ENCODE data around the gene RPL32.

Gene RPL32

DNA sequence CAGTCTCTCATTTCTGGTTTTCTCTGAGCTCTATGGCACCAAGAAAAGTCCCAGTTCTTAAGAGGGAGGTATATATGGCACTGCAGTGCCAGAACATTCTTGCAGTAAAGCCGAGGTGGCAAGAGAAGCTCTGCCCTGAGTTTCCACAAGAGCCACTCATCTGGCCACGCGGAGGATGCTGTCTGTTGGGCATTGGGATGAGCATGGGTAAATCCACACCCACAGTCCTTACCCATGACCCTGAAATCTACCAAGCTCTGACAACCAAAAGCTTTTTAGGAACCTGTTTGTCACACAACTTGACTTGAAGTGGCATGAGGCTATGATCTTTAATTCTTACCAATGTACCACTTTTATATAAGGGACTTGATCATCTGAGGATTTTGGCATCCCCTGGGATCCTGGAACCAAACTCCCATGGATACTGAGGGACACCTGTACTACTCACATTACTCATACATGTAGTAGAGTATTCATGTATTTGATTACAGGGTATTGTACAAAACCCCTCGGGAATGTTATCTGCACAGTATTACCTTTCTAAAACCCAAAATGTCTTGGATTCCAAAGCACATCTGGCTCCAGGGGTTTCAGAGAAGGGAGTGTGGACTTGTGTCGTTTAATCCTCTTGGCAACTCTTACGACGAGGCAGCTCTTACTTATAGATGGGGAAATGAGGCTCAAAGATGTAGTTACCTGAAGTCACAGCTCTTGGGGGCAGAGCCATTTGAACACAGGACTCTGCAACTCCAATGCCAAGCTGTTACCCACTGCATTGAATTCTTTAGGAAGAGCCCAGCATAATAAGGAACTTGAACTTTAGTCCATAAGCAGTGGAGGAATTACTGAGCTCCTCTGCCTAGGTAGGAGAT lies 8.8 kb downstream of the RPL32 start:
- no peak for DNase-seq

DNA sequence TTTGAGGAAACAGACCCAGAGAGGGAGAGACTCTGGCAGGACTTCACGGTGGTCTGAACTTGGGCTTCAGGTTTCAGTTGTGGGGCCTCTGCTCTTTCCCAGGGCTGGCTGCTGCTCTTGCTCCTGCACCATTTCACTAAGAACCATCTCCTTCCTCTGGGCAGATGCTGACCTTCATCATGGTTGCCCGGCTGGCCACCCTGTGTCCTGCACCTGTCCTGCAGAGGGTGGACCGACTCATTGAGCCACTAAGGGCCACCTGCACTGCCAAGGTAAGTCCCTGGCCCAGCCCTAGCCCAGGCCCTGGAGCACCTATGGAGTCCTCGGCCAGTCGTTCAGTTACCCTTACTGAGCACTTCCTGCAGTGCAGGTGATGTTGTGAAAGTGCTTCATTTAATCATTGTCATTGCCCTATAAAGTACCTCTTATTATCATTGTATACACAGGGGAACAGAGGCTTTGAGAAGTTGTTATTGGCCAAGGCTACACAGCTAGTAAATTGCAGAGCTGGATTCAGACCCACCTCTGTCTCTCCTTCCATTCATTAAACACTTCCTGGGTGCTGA lies 10.0 kb downstream of the RPL32 start:
- DNase-seq: peak; percentile 66

DNA sequence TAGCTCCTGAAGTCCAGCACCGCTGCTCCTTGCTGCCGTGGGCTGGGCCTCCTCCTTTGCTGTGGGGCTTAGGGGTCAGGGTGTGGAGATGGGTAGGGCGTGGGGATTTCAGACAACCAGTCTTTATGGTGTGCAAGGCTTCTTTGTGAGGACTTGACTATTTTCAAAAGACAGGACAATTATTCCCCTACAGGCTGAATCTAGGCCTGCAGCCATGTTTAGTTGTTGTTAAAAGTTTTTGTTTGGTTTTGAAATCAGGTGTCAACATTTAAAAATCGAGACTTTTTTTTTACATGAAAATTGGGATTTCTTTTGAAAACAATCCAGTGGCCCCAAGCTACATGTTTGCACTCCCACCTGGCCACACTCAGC lies 10.6 kb downstream of the RPL32 start:
- DNase-seq: no peak

DNA sequence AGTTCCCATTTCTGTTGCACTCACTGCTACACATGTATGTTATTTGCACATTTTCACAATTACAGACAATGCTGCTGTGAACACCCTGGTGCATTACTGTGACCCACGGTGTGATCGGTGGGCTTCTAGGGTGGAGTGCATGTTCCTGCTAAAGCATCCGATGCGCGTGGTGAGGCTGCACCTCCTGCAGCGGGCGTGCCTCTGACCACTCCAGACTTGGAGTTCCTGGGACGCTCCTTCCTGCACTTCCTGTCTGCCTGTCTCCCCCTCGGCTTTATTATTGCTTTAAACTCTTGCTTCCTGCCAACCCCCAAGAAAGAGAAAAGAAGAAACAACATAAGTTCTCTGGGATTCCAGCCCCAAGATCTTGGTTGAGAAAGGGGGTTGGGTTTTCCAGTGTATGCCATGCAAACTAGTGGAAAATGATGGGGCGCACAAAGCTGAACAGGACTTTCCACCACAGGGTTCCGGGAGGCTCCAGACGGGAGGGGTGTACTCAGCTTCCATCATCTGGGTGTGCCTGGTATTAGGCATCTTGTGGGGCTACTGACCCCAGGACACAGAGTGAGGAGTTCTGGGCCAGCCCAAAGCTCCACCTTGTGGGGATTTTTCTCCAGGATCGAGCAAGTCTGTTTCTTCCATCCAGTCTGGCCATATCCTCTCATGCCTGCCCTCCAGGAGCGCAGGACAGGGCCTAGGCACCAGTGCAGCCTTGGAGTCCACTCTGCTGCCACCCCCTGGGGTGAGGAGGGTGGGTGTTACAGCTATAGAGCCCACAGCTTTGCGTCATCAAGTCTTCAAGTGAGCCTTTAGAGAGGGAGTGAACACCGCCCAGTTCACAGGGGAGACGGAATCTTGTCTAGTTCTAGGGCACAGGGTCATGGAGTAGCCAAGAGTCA lies 11.2 kb downstream of the RPL32 start:
- DNase-seq: no peak

DNA sequence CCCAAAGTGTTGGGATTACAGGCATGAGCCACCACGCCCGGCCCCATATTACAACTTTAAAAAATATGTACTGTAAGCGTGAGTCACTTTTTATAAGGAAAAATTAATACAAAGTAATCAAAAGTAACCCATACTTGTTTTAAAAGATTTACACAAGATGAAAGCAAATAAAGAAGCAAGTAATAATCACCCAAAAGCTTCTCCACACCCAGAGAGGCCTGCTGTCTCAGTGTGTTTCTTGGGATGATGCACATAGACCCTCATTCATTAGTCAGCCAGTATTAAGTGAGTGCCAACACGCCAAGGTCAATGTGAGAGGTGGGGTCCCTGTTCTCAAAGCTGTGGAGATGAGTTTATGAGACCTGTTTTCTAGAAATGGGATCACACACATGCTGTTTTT lies 12.0 kb downstream of the RPL32 start:
- no peak for DNase-seq

DNA sequence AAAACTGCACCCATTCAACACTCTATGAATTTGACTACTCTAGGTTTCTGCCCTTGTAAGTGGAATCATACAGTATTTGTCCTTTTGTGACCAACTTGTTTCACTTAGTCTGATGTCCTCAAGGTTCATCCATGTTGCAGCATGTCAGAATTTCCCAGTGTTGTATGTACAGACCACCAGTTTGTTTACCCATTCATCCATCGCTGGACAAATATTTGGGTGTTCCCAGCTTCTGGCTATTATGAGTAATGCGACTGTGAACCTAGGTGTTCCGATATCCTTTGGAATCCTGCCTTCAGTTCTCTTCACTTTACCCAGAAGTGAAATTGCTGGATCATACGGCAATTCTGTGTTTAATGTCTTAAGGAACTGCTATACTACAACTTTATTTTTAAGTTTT lies 12.6 kb downstream of the RPL32 start:
- DNase-seq: no peak

DNA sequence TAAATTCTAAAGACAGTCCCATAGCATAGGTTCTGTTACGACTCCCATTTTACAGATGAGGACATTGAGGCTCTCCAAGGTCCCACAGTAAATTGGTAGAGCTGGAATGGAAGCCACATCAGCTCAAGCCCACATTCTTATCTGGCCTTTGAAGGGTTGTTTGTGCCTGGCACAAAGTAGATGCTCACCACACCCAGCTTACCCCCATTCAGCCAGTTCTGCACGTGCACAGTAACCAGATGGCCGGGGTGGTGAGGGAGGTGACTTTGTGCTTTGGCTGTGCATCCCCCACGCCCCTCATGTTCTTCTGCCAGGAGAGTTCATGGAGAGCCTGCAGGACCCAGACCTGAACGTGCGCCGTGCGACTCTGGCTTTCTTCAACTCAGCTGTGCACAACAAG lies 16.2 kb downstream of the RPL32 start:
- DNase-seq: no peak

DNA sequence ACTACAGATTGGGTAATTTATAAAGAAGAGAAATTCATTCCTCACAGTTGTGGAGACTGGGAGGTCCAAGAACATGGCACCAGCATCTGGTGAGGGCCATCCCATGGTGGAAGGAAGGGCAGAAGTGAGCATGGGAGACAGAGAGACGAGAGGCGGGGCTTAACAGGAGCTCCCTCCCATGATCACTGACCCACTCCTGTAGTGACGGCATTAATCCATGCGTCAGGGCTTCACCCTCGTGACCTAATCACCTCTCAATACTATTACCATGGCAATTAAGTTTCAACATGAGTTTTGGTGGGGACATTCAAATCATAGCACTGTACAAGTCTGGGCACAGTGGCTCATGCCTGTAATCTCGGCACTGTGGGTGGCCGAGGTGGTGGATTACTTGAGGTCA lies 17.1 kb downstream of the RPL32 start:
- DNase-seq: no peak

DNA sequence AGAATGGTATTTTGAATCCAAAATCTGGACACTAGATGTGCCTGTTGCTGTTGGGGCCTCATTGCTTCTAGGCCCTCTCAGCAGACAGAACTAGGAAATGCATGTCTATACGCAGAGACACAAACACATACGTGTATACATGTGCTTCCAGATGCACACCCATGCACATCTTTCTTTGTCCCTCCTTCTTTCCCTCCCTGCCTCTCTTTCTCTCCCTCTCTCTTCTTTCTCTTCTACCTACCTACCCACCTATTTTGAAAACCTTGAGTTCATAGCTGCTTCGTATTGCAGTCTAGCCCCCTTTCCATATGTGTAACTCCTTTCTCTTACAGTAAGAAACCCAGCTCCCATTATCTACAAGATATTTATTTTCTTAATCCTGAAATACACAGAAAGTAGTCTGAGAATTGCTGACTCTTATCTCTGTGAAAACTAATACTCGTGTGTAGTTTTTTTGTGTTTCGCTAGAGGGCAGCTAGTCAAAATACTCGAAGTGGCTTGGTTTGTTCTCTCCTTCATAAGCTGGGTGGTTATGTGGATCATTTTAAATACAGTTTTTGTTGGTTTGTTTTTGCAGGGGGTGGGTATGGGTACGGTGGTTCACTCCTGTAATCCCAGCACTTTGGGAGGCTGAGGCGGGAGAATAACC lies 18.5 kb downstream of the RPL32 start:
- no peak for DNase-seq

DNA sequence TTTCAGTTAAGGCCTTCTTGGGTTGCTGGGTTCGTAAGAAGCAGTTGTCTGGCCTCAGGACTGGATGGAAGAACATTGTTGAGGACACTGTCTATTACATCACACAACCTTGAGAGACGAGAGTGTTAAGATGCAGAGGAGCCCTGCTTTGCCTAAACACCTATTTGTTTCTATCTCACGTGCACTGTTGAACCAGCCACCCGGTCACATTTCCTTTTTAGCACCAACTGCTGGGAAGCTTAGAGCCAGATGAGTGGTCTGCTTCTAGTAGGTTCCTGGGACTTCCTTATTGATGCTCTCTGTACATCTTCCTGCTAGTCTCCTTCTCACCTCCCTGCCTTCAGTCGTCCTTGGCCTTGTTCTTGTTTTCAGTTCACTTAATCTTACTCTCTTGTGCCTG lies 22.6 kb downstream of the RPL32 start:
- no peak for DNase-seq

DNA sequence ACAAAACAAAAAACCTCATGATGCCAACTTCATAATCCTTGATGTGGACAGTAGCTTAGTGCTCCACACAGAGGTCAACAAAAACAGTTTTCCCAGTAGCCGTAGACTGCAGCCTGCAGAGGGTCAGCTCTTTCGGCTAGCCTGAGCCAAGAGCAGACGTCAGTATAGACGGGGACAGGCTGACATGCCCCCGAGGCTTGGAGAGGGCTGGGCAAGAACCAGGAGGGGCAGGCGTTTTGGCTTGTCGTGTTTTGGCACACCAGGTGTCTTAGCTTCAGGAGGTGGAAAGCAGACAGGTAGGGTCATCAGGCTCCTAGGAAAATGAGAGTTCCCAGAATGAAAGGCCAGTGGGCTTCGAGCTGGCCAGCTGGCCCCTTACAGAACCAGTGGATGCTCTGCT lies 23.1 kb downstream of the RPL32 start:
- no peak for DNase-seq

DNA sequence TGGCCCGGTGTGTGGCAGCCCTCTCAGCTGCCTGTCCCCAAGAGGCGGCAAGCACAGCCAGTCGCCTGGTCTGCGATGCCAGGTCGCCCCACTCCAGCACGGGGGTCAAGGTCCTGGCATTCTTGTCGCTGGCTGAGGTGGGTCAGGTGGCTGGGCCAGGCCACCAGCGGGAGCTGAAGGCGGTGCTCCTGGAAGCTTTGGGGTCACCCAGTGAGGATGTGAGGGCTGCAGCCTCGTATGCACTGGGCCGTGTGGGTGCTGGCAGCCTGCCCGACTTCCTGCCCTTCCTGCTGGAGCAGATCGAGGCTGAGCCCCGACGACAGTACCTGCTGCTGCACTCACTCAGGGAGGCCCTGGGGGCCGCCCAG lies 24.0 kb downstream of the RPL32 start:
- no peak for DNase-seq

DNA sequence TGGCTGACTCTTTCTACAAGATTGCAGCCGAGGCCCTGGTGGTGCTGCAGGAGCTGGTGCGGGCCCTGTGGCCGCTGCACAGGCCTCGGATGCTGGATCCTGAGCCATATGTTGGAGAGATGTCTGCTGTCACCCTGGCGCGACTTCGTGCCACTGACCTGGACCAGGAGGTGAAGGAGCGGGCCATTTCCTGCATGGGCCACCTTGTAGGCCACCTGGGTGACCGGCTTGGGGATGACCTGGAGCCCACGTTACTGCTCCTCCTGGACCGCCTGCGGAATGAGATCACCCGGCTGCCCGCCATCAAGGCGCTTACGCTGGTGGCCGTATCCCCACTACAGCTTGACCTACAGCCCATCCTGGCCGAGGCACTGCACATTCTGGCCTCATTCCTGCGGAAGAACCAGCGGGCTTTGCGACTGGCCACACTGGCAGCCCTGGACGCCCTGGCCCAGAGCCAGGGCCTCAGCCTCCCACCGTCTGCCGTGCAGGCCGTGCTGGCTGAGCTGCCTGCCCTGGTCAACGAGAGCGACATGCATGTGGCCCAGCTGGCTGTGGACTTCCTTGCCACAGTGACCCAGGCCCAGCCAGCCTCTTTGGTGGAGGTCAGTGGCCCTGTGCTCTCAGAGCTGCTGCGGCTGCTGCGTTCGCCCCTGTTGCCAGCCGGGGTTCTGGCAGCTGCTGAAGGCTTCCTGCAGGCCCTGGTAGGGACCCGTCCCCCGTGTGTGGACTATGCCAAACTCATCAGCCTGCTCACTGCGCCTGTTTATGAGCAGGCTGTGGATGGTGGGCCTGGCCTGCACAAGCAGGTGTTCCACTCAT lies 24.6 kb downstream of the RPL32 start:
- no peak for DNase-seq

DNA sequence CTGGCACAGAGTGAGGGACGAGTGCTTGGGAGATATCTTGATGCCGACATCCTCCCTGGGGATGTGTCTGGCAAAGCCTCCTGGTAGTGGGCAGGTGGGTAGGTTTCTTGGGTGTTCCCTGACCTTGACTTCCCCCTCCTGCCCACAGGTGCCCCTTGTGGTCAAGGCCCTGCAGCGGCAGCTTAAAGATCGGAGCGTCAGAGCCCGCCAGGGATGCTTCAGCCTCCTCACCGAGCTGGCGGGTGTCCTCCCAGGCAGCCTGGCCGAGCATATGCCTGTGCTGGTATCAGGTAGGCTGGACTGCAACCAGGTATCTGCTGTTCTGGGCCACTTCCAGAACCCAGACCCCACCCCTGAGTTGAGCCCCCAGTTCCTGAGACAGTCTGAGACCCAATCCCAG lies 25.6 kb downstream of the RPL32 start:
- no peak for DNase-seq

DNA sequence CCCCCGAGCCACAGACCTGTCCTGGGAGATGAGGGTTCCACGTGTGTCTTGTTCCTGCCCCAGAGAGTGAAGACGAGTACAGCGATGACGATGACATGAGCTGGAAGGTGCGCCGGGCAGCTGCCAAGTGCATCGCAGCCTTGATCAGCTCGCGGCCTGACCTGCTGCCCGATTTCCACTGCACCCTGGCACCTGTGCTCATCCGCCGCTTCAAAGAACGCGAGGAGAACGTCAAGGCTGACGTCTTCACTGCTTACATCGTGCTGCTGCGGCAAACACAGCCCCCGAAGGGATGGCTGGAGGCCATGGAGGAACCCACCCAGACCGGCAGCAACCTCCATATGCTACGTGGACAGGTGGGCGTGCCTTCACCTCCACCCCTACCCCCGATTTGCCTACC lies 26.3 kb downstream of the RPL32 start:
- no peak for DNase-seq

DNA sequence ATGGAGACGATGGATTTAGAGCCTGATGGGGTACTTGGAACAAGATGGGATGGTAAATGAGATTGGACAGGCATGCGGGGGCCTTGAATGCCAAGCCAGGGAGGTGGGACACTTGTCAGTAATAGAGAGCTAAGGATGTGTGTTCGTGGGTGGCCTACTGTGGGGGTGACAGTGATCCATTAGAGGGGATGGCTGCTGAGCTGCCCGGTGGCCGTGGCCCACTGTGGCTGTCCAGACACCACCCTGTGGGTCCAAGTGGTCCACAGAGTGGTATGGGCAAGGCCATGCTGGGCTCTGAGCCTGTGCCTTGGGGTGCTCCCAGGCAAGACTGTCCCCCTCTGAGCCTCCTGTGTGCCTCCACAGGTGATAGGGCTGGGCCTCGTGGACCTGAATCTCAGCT lies 27.4 kb downstream of the RPL32 start:
- no peak for DNase-seq

DNA sequence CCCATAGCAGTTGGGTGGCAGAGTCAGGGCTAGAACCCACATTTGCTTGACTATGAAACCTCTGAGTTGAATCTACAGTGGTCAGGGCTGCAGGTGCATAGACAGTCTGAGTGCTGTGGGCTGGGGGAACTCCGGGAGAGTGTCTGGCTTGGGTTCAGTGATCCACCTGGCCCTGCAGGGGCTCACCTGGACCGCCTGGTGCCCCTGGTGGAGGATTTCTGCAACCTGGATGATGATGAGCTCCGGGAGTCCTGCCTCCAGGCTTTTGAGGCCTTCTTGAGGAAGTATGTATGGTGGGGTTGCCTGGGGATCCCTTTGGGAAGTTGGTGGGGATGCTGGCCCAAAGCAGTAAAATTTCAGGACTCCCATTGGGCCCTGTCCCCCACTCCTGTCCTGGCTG lies 28.6 kb downstream of the RPL32 start:
- no peak for DNase-seq

DNA sequence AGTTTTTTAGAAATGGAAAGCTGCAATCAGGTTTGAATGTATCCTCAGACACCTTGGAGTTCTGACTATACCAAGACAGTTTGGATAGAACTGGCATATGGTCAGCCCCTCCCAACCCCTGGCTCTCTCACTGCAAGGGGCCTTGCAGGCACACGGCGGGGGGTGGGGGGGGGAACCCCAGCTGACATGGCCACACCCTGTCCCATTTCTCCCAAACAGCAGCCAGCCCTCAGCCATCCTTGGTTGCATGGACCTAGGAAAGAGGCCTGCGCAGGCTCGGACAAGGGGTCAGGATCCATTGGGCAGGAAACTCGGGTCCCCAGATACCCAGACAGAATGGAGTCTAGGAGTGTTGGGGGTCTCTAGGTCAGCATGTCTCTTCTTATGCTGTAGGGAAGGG lies 30.4 kb downstream of the RPL32 start:
- no peak for DNase-seq

DNA sequence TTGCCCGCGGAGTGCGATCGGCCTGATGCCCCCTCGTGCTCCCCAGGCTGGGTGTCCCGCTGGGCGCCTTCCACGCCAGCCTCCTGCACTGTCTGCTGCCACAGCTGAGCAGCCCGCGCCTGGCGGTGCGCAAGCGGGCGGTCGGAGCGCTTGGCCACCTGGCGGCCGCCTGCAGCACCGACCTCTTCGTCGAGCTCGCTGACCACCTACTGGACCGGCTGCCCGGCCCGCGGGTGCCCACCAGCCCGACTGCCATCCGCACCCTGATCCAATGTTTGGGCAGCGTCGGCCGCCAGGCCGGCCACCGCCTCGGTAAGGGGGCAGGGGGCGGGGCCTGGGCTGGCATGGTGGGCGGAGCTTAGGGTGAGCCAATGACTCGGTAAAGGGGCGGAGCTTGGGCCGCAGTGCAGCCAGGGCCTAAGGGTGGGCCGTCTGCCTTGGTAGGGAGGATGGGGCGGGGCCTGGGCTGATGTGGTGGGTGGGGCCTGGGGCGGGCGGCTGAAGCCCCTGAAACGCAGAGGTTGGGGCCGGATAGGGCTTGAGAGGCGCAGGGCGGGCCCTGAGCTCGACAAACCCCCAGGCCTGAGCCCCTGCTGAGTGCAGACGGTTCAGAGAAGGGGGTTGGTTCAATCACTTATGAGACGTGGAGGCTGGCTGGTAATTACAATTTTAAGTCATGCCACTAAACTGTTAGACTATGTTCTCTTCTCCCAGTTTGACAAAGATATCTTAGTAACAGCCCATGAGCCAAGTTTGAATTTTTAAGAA lies 31.2 kb downstream of the RPL32 start:
- peak; percentile 86 for DNase-seq

DNA sequence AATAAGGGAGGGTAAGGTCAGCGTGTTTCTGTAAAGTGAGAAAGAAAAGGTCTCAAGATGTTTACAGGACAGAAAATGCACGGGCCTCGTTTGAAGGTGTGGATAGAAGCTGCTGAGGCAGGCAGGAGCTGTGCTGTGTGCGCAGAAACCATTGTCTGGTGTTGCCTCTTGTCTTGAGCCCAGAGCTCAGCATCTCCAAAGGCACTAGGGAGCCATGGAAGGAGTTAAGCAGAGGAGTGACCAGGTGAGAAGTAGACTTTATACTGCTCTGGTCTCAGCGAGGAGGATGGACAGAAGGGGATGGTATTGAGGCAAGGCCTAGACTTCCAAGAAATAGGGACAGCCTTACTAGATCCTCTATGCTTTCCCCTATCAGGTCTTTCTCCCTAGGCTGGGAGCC lies 31.9 kb downstream of the RPL32 start:
- DNase-seq: no peak

DNA sequence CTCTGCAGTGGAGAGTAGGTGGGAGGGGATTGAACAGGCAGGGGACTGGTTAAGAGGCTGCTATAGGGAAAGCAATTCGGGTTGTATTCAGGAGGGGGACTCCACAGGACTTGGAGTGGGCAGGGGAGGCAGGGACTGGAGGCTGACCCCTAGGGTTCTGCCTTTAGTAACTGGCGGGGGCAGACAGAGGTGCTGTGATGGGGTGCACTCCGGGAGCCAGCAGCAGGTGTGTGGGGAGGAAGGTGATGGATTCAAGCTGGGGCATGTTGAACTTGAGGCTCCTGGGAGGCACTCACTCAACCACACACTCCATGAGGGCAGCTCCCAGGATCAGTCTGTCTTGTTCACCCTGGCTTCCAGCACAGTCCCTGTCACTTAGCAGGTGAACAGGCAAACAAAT lies 32.4 kb downstream of the RPL32 start:
- DNase-seq: no peak

DNA sequence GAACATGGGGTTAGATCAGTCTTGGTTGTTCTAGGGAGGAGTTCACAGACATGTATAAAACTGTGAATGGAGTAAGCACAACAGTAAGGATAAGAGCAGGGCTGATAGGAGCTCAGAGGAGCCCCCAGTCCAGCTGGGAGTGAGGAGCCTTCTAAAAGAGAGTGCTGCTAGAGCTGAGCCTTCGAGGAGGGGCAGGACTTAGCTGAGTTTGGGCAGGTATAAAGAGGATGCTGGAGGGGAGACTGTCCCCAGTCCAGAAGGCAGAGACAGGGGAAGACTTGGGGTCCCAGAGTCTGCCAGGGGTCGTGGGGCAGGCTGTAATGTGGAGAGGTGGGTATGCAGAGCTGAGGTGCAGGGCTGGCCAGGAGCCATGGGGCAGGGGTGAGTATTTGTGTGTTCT lies 32.8 kb downstream of the RPL32 start:
- no peak for DNase-seq

Data from NCI-H774 (cell line).